ENCODE results near the gene PHC3. TPM values are rescaled to one million over a fixed set of nuclear protein-coding genes. Genes with fewer than 3 reads are reported as not detected.
A peak's percentile ranks its signal among the peaks of the same experiment; 100 is the strongest.

The PHC3 gene
- total RNA-seq, 6 donors from 2014 or later = 50.7 to 182 (median 76.3) TPM

DNA sequence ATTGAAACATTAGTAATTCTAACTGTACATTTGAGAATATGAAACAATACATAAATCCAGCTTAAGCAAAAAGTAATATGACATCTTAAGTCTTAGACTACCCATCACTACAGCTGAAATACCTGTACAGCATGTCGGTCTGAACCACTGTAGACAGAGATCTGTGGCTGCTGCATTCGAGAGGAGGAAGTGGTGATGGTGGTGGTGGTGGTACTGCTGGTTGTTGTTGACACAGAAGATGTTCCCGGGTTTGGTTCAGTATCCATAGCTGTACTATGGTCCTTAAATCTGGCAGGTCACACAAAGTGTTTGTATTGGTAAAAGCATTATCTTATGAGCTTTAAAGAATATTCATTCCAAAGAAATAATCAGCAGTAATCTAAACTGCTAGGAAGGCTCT, 2.9 kb downstream of the PHC3 start:
- WGBS, 2 donors = 51 to 67% methylated on average over 3 of the region's 3 CpGs
- peaks cover 8 to 48% (median 35%) of the 10 kb centered on the region in 4 donors for H3K36me3 ChIP-seq
- no peak for ATAC-seq (ENCODE audit: low FRiP score in 2 of 2)
- H3K27me3 ChIP-seq = no peaks in the 10 kb centered on the region
- no peak overlapping the region for H3K4me3 ChIP-seq
- TF ChIP-seq EP300 (IDR thresholded peaks at IDR 0.05) = no peak
- TF ChIP-seq POLR2A (IDR thresholded peaks at IDR 0.05) = no peak
- peak in 1 of 2 donors; percentile 35 for DNase-seq
- peaks cover 18 to 29% (median 26%) of the 10 kb centered on the region in 4 donors for H3K4me1 ChIP-seq
- peak overlapping the region in 2 of 4 donors; percentile 1 to 100 for H3K27ac ChIP-seq
- H3K9me3 ChIP-seq = no peaks in the 10 kb centered on the region

DNA sequence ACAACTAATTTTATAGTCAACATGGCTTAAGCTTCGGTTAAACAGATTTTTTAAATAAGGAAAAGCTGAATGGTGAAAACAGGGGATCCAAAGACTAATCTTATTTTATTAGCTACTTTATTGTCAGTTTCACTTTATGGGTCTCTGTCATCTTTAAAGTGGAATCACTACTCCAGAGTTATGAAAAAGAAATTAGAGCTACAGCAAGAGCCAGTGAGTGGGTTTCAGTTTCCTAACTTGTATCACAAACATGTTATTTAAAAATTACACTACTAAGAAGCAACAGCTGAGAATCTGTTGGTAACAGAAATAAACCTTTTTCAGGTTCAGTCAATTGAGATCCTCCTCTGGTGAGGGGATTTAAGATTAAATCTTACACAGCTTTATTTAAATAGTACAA, 10.0 kb downstream of the PHC3 start:
- Histone ChIP-seq H3K9me3 (no peaks in the 10 kb centered on the region), H3K27ac (no peak overlapping the region), H3K4me3 (no peak overlapping the region), H3K4me1 (peaks cover 2 to 13% (median 6%) of the 10 kb centered on the region in 4 donors), H3K36me3 (peaks cover 16 to 97% (median 59%) of the 10 kb centered on the region in 4 donors), H3K27me3 (no peaks in the 10 kb centered on the region)
- TF ChIP-seq EP300 (IDR thresholded peaks at IDR 0.05) (no peak), POLR2AphosphoS5 (IDR thresholded peaks at IDR 0.05) (no peak), POLR2A (IDR thresholded peaks at IDR 0.05) (no peak)
- ATAC-seq (ENCODE audit: low FRiP score in 2 of 2) = no peak
- WGBS, 2 donors = 62 to 86% methylated on average over 1 of the region's 1 CpG
- DNase-seq = no peak

DNA sequence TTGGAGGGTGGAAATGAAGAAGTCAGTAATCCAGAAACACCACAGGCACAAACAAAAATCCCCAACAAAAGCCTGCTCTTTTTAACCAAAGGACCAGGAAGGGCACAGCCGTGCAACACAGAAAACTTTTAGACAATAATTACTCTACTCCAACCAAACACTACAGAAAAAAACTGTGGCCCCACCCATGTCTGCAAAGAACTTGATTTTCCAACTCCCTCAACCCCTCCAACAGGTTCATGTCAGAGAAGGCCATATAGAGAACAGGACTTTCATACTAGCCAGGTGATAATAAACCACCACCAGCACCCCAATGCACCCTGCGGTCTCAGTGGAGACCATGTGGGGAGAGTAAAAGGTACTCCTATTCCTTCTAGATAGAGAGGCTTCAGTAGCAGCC, 16.8 kb downstream of the PHC3 start:
- no peak for TF ChIP-seq POLR2A (IDR thresholded peaks at IDR 0.05)
- TF ChIP-seq, protein P1, sequence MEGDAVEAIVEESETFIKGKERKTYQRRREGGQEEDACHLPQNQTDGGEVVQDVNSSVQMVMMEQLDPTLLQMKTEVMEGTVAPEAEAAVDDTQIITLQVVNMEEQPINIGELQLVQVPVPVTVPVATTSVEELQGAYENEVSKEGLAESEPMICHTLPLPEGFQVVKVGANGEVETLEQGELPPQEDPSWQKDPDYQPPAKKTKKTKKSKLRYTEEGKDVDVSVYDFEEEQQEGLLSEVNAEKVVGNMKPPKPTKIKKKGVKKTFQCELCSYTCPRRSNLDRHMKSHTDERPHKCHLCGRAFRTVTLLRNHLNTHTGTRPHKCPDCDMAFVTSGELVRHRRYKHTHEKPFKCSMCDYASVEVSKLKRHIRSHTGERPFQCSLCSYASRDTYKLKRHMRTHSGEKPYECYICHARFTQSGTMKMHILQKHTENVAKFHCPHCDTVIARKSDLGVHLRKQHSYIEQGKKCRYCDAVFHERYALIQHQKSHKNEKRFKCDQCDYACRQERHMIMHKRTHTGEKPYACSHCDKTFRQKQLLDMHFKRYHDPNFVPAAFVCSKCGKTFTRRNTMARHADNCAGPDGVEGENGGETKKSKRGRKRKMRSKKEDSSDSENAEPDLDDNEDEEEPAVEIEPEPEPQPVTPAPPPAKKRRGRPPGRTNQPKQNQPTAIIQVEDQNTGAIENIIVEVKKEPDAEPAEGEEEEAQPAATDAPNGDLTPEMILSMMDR (IDR thresholded peaks at IDR 0.05) = no peak
- no peak for TF ChIP-seq POLR2AphosphoS5 (IDR thresholded peaks at IDR 0.05)
- no peak for TF ChIP-seq EP300 (IDR thresholded peaks at IDR 0.05)
- H3K27me3 ChIP-seq = no peaks in the 10 kb centered on the region
- H3K4me3 ChIP-seq = no peak overlapping the region
- peaks cover 0 to 68% (median 33%) of the 10 kb centered on the region in 4 donors for H3K36me3 ChIP-seq
- no peaks in the 10 kb centered on the region for H3K9me3 ChIP-seq
- H3K27ac ChIP-seq = peak overlapping the region in 1 of 4 donors; percentile 34
- 82 to 83% methylated on average over 2 of the region's 2 CpGs for whole genome bisulfite sequencing, 2 donors
- ATAC-seq (ENCODE audit: low FRiP score in 2 of 2) = no peak
- no peak for DNase-seq
- peaks cover 5 to 19% (median 10%) of the 10 kb centered on the region in 4 donors for H3K4me1 ChIP-seq

DNA sequence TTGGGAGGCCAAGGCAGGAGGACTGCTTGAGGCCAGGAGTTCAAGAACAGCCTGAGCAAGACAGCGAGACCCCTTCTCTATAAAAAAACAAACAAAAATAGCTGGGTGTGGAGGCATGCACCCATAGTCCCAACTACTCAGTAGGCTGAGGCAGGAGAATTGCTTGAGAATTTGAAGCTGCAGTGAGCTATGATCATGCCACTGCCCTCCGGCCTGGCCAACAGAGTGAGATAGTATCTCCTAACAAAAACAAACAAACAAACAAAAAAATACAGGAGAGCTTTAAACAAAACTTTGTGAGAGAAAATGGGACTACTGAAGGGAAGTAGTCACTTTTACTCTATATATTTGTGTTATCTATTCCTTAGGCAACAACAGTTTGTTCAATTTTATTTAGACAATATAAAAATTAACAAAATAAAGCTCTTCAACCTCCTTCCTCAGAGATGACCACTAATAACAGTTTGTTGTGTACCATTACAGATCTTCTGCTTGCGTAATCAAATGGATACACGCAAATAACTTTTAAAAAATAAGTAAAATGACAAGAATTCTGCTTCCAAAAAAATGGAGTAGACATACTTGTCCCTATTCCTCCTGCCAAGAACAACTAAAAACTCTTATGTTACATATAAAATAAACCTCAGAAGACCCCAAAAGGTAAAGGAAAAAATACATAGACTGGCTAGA, 17.4 kb downstream of the PHC3 start:
- Histone ChIP-seq H3K27ac (peak overlapping the region in 1 of 4 donors; percentile 34), H3K9me3 (no peaks in the 10 kb centered on the region), H3K36me3 (peaks cover 0 to 62% (median 31%) of the 10 kb centered on the region in 4 donors), H3K4me3 (no peak overlapping the region), H3K4me1 (peaks cover 5 to 23% (median 10%) of the 10 kb centered on the region in 4 donors), H3K27me3 (no peaks in the 10 kb centered on the region)
- ATAC-seq (ENCODE audit: low FRiP score in 2 of 2) (no peak), DNase-seq (no peak)
- no peak for TF ChIP-seq POLR2AphosphoS5 (IDR thresholded peaks at IDR 0.05)
- TF ChIP-seq, protein P1 (IDR thresholded peaks at IDR 0.05) = no peak
- no peak for TF ChIP-seq POLR2A (IDR thresholded peaks at IDR 0.05)
- no peak for TF ChIP-seq EP300 (IDR thresholded peaks at IDR 0.05)
- 87 to 88% methylated on average over 4 of the region's 4 CpGs for WGBS, 2 donors

DNA sequence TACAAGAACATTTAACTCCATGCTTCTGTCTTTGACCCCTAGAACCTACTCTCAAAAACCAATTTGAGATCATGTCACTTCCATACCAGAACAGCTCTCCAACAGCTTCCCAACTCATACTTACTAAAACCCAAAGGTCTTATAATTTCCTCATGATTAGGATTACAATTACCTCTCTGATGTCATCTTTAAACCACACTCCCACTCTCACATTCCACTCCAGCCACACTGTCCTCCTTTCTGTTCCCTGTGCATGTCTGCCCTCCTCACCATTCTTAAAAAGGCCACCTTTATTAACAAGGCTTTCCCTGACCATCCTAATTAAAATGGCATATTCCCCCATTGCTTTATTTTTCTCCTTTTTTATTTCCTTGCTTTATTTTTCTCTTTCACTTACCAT, 18.9 kb downstream of the PHC3 start:
- Histone ChIP-seq H3K4me3 (no peak overlapping the region), H3K9me3 (no peaks in the 10 kb centered on the region), H3K4me1 (peaks cover 5 to 23% (median 10%) of the 10 kb centered on the region in 4 donors), H3K27ac (no peak overlapping the region), H3K27me3 (no peaks in the 10 kb centered on the region), H3K36me3 (peaks cover 0 to 60% (median 19%) of the 10 kb centered on the region in 4 donors)
- no peak for DNase-seq
- no peak for ATAC-seq (ENCODE audit: low FRiP score in 2 of 2)
- TF ChIP-seq, protein P1 (IDR thresholded peaks at IDR 0.05) = no peak
- TF ChIP-seq POLR2A (IDR thresholded peaks at IDR 0.05) (no peak), POLR2AphosphoS5 (IDR thresholded peaks at IDR 0.05) (no peak), EP300 (IDR thresholded peaks at IDR 0.05) (no peak)

DNA sequence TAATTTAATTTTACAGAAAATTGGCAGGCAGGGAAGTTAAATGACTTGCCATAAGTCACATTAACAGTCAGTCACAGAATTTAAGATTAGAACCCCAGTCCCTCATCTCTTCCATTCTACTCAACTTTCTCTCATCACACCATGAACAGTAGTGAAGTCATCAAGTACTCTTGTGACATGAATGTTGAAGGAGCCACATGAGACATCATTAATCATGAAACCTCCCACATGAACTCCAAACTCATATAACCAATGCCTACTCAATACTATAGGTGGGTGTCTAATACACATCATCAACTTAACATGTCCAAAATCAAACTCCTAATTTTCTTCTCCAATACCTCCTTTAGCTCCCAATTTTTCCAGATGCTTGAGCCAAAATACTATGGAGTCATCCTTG, 19.5 kb downstream of the PHC3 start:
- Histone ChIP-seq H3K4me1 (peaks cover 5 to 23% (median 10%) of the 10 kb centered on the region in 4 donors), H3K4me3 (no peak overlapping the region), H3K27ac (no peak overlapping the region), H3K36me3 (peaks cover 0 to 54% (median 14%) of the 10 kb centered on the region in 4 donors), H3K27me3 (no peaks in the 10 kb centered on the region), H3K9me3 (no peaks in the 10 kb centered on the region)
- ATAC-seq (ENCODE audit: low FRiP score in 2 of 2) (no peak), DNase-seq (no peak)
- TF ChIP-seq POLR2AphosphoS5 (IDR thresholded peaks at IDR 0.05) (no peak), POLR2A (IDR thresholded peaks at IDR 0.05) (no peak), EP300 (IDR thresholded peaks at IDR 0.05) (no peak)
- TF ChIP-seq, protein P1 (IDR thresholded peaks at IDR 0.05) = no peak
